T-helper 9 cell (primary cell): ENCODE results near the gene CDH3.

Source experiments
- DNase-seq: peaks from one replicate; pipeline ENCODE4 v3.0.0-alpha.2; 2020

The CDH3 gene

DNA sequence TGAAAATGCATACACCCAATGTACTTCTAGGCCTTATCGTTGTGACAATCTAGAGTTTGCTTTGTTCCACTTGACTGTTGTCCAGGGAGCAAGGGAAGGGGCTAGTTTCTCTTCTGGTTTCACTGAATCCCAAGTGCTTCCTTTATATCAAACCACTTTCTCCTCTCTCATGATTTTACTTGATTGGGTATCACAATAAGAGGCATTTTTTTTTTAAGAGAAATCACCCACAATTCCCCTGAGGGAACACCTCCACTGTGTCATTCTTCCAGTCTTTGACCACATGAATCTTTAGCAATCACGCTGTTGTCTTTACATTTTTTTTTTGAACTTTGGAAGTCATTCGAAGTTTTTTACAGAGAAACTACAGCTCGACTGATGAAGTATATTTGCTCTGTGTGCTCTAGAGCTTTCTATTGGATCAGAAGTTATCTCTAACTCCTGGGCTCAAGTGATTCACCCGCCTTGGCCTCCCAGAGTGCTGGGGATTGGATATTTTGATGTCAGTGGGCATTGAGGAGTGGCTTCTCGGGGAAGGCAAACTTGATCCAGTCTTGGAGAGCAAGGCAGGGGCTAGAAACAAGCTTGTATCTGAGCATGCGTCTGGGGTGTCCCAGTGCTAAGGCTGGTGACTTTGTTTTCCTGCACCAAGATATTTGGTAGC, 95.0 kb downstream of the CDH3 start:
- no peak for DNase-seq

GRCh38 chr16:68740628-68741346, 95.7 kb downstream of the CDH3 start:
- no peak for DNase-seq

GRCh38 chr16:68743664-68744063, 98.6 kb downstream of the CDH3 start:
- DNase-seq = no peak

GRCh38 chr16:68744744-68745280, 99.7 kb downstream of the CDH3 start:
- DNase-seq = no peak

DNA sequence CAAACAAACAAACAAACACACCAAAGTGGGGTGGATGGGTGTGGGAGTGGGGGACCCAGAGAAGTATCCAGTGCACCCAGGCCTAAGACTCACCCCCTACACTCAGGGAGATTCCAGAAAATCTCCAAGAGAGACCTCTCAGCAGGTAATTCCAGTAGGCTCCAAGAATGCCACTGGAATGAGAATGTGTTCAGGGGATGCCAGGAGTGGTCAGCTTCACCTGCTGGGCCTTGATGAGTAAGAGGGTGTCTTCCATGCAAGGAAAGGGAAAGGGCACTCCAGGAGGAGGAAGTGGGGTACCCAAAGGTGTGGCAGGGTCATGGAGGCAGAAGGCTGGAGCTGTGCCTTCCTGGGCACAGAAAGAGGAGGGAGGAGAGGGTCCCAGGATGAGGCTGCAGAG, 101.8 kb downstream of the CDH3 start:
- DNase-seq = no peak

DNA sequence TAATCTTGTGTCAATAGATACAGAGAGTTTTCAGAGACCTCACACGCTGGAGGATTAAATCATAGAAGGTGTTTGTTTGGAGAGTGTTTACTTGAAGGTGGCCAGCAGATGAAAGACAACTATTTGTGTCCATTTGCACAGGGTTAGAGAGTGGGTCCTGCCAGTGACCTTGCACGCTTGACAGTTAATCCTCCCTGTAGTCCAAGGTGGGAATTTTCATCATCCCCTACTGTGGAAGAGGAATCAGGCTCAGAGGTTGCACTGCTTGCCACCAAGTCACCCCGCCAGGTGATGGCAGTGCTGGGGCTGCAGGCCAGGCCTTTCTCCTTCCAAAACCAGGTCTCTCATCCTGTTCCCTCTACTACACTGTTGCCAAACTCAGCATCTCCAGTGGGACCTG, 104.3 kb downstream of the CDH3 start:
- no peak for DNase-seq
